T-cell (primary cell): ENCODE data around the gene BIVM. TPM values are rescaled to one million over a fixed set of nuclear protein-coding genes. Genes with fewer than 3 reads are reported as not detected.

Experiments
- ATAC-seq, 4 experiments: fragments of 200-7000 bp in 3 of 4; fragments of 150-1000 bp in 1 of 4; cut with Tn5 transposase; replicated peaks in 1 of 4; 1 replicate in 3 of 4; 2 replicates in 1 of 4; pipeline ENCODE4 v1.10.0; 2021; ENCODE audit warnings: moderate library complexity in 3 of 4, mild to moderate bottlenecking in 2 of 4, moderate number of reproducible peaks in 1 of 4
- CTCF ChIA-PET, 2 donors: fragments of 300-600 bp; sonication (Branson Sonifier 250); formaldehyde crosslinking; loops; one replicate each; lab custom pipeline; 2022; ENCODE audit warnings: antibody characterized with exemption in 2 of 2; lab: Charles Lee
- POLR2A ChIA-PET, 2 donors: fragments of 300-600 bp; sonication (Branson Sonifier 250); formaldehyde crosslinking; loops; one replicate each; lab custom pipeline; 2022; ENCODE audit warnings: antibody characterized with exemption in 2 of 2; lab: Charles Lee
- DNase-seq, 35 experiments: peaks; one replicate each; pipeline versions ENCODE4 v3.0.0 to v3.0.0-alpha.2; 2013 to 2023
- H3K27ac ChIP-seq: one replicate; pipeline ENCODE4 v1.5.1; 2013; ENCODE audit warnings: low read length
- H3K27me3 ChIP-seq, 2 experiments: replicated peaks in 1 of 2; 1 replicate in 1 of 2; 2 replicates in 1 of 2; pipeline versions ENCODE4 v1.6.1 to v1.7.0; 2013; ENCODE audit warnings: low read length in 1 of 2, mixed read lengths in 1 of 2; ENCODE audit not compliant: control insufficient read depth in 2 of 2, insufficient read depth in 2 of 2; ENCODE audit errors: extremely low read depth in 1 of 2
- H3K36me3 ChIP-seq, 2 donors: 1 replicate in 1 of 2; 2 replicates in 1 of 2; pipeline versions ENCODE4 v1.6.1 to v1.7.0; 2013; ENCODE audit warnings: low read length in 1 of 2; ENCODE audit not compliant: control insufficient read depth in 2 of 2, insufficient read depth in 1 of 2; ENCODE audit errors: extremely low read depth in 1 of 2
- H3K4me1 ChIP-seq, 2 experiments: 1 replicate in 1 of 2; 2 replicates in 1 of 2; pipeline versions ENCODE4 v1.6.1 to v1.7.0; 2013; ENCODE audit warnings: low read length in 2 of 2, mixed read lengths in 1 of 2; ENCODE audit not compliant: insufficient read depth in 2 of 2, control insufficient read depth in 1 of 2; ENCODE audit errors: extremely low read depth in 1 of 2
- H3K4me3 ChIP-seq, 2 donors: 1 replicate in 1 of 2; 2 replicates in 1 of 2; pipeline versions ENCODE4 v1.5.1 to v1.7.0; 2013; ENCODE audit warnings: mild to moderate bottlenecking in 2 of 2, low read length in 1 of 2, moderate library complexity in 1 of 2; ENCODE audit not compliant: control insufficient read depth in 1 of 2; ENCODE audit errors: extremely low read depth in 1 of 2
- H3K9me3 ChIP-seq: 2 replicates; pipeline ENCODE4 v1.7.0; 2013
- H3K27ac Mint-ChIP-seq, 2 donors: one replicate each; pipeline ENCODE4 v1.8.0; 2020 to 2021; ENCODE audit warnings: mild to moderate bottlenecking in 2 of 2, mixed read lengths in 2 of 2
- H3K27me3 Mint-ChIP-seq, 2 donors: one replicate each; pipeline ENCODE4 v1.8.0; 2021 to 2022; ENCODE audit warnings: mixed read lengths in 2 of 2
- H3K36me3 Mint-ChIP-seq: one replicate; pipeline ENCODE4 v1.8.0; 2021; ENCODE audit warnings: mixed read lengths
- H3K4me1 Mint-ChIP-seq, 3 donors: one replicate each; pipeline ENCODE4 v1.8.0; 2020 to 2022; ENCODE audit warnings: mixed read lengths in 3 of 3, mild to moderate bottlenecking in 1 of 3
- H3K4me3 Mint-ChIP-seq, 3 donors: one replicate each; pipeline ENCODE4 v1.8.0; 2020 to 2022; ENCODE audit warnings: mild to moderate bottlenecking in 3 of 3, mixed read lengths in 3 of 3, moderate library complexity in 3 of 3
- H3K9me3 Mint-ChIP-seq, 3 donors: one replicate each; pipeline ENCODE4 v1.8.0; 2020 to 2022; ENCODE audit warnings: mixed read lengths in 3 of 3
- WGBS: methylation state at CpG from one replicate; pipeline ENCODE4 v1.1.5; 2013; ENCODE audit warnings: missing lambda C conversion rate; ENCODE audit not compliant: insufficient coverage; 5-methylcytosine and 5-hydroxymethylcytosine counted together
- total RNA-seq, 35 experiments: library from RNA in 6 of 35; stranded (reverse) in 6 of 35; fragments of 120-200 nt in 1 of 35; gene quantifications; one replicate each; pipeline versions ENCODE4 v1.2.1 to v1.2.4 and lab custom pipeline; 2013 to 2026

Gene BIVM
- total RNA-seq, 5 donors from 2014 or later (not counting 1 experiment from before 2014, with no cell fraction given): 6.2 to 15.6 (median 9.3) TPM

GRCh38 chr13:102768909-102769308 is 30.0 kb upstream of the BIVM start:
- no CpG with 5 or more reads among the region's 2 CpGs for WGBS
- H3K9me3 Mint-ChIP-seq: no peaks in the 10 kb centered on the region
- H3K27ac Mint-ChIP-seq: no peak overlapping the region
- H3K9me3 ChIP-seq: no peaks in the 10 kb centered on the region
- H3K27me3 Mint-ChIP-seq: no peaks in the 10 kb centered on the region
- CTCF ChIA-PET: no interaction called here
- POLR2A ChIA-PET: no interaction called here
- DNase-seq (no peak), ATAC-seq (no peak)
- no peak overlapping the region for H3K4me3 ChIP-seq
- no peaks in the 10 kb centered on the region for H3K27me3 ChIP-seq
- no peaks in the 10 kb centered on the region for H3K36me3 ChIP-seq
- no peak overlapping the region for H3K27ac ChIP-seq
- peaks cover 0 to 13% of the 10 kb centered on the region in 2 experiments for H3K4me1 ChIP-seq
- no peak overlapping the region for H3K4me3 Mint-ChIP-seq
- H3K36me3 Mint-ChIP-seq: peaks cover 6% of the 10 kb centered on the region
- H3K4me1 Mint-ChIP-seq: peaks cover 13 to 34% (median 34%) of the 10 kb centered on the region in 3 donors

DNA sequence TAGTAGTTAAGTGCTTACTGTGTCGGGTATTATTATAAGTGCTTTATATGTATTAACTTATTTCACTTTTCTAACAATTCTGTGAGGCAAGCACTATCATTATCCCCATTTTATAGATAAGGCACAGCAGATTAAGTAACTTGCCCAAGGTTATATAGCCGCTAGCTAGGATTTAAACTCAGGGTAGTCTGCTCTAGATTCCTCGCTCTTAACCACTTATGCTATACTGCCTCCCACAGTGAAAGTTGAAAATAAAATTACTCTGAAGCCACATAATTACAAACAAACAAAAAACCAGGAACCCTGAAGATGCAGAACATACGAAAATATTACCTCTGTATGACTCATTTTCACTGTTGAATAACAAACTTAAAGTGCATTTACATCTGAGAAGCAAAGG is 29.2 kb upstream of the BIVM start:
- no peaks in the 10 kb centered on the region for H3K9me3 Mint-ChIP-seq
- ATAC-seq (no peak), DNase-seq (no peak)
- H3K9me3 ChIP-seq: no peaks in the 10 kb centered on the region
- peaks cover 21 to 42% (median 41%) of the 10 kb centered on the region in 3 donors for H3K4me1 Mint-ChIP-seq
- H3K27ac Mint-ChIP-seq: peak overlapping the region in 1 of 2 donors; percentile 34
- H3K4me3 ChIP-seq: no peak overlapping the region
- no peak overlapping the region for H3K4me3 Mint-ChIP-seq
- ChIA-PET POLR2A (no interaction called here), CTCF (no interaction called here)
- peaks cover 0 to 19% of the 10 kb centered on the region in 2 experiments for H3K4me1 ChIP-seq
- no peaks in the 10 kb centered on the region for H3K36me3 ChIP-seq
- H3K36me3 Mint-ChIP-seq: peaks cover 6% of the 10 kb centered on the region
- 100% methylated on average over 2 of the region's 4 CpGs for WGBS
- no peak overlapping the region for H3K27ac ChIP-seq
- H3K27me3 Mint-ChIP-seq: no peaks in the 10 kb centered on the region
- no peaks in the 10 kb centered on the region for H3K27me3 ChIP-seq

- POLR2A ChIA-PET: interaction anchor here in 1 of 2 donors (0.6 kb wide), 1 partner anchor 127 kb away, joined by 3 read pairs; no protein-coding TSS in a partner anchor
- DNase-seq: no peak
- H3K4me3 Mint-ChIP-seq: no peak overlapping the region
- CTCF ChIA-PET: no interaction called here
- ATAC-seq: no peak
- H3K9me3 Mint-ChIP-seq: no peaks in the 10 kb centered on the region
- no peak overlapping the region for H3K4me3 ChIP-seq
- 100% methylated on average over 1 of the region's 2 CpGs for WGBS
- H3K4me1 Mint-ChIP-seq: peaks cover 21 to 45% (median 43%) of the 10 kb centered on the region in 3 donors
- no peaks in the 10 kb centered on the region for H3K9me3 ChIP-seq
- no peaks in the 10 kb centered on the region for H3K36me3 ChIP-seq
- no peak overlapping the region for H3K27ac ChIP-seq
- H3K4me1 ChIP-seq: peaks cover 0 to 19% of the 10 kb centered on the region in 2 experiments
- H3K27me3 Mint-ChIP-seq: no peaks in the 10 kb centered on the region
- no peak overlapping the region for H3K27ac Mint-ChIP-seq
- no peaks in the 10 kb centered on the region for H3K27me3 ChIP-seq
- peaks cover 6% of the 10 kb centered on the region for H3K36me3 Mint-ChIP-seq
Observed at GRCh38 chr13:102770435-102770834, 28.5 kb upstream of the BIVM start.

DNA sequence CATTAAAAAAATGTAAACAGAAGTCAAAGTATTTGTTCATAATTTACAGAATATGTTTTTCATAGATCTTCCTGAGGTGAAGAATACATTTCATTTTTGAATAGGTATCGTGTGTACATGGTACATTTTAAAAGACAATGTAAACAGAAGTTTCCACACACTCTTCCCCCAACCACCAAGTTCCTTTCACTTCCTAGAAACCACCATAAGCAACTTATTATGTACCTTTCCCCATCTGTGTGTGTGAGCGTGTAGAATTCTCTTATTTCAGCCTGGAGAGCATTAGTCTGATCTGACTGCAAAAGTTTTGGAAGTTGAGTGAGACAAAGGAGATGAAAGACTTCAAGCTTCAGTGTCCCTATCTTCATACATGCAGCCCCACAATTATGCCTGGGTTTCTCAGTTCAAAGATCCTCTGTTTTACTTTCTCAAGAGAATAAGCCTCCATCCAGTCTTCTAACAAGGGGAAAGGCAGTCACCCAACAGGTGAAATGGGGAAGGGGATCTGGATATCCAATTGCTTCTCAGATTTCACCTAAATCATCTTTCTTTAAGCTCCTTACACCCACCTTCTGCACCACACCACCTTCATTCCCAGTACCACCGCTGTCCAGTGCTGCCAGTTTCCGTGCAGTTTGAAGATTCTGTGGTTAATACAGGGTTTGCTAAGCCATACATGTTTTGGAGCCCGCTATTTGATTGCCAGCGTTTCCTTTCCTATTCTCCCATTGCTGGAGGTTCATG is 27.4 kb upstream of the BIVM start:
- Mint-ChIP-seq H3K4me3 (peak overlapping the region; percentile 7 to 89 (median 88)), H3K36me3 (peaks cover 5% of the 10 kb centered on the region), H3K27me3 (no peaks in the 10 kb centered on the region), H3K9me3 (no peaks in the 10 kb centered on the region), H3K4me1 (peaks cover 21 to 45% (median 43%) of the 10 kb centered on the region in 3 donors), H3K27ac (peak overlapping the region in 1 of 2 donors; percentile 17)
- no CpG with 5 or more reads among the region's 6 CpGs for WGBS
- no peaks in the 10 kb centered on the region for H3K9me3 ChIP-seq
- H3K36me3 ChIP-seq: no peaks in the 10 kb centered on the region
- no peak for DNase-seq
- ChIA-PET POLR2A (interaction anchor here (0.5 to 0.6 kb wide), 3 partner anchors 93 to 186 kb away, joined by 3 to 5 read pairs (median 4); no protein-coding TSS in a partner anchor), CTCF (no interaction called here)
- H3K27ac ChIP-seq: no peak overlapping the region
- no peak overlapping the region for H3K4me3 ChIP-seq
- no peak for ATAC-seq
- peaks cover 0 to 19% of the 10 kb centered on the region in 2 experiments for H3K4me1 ChIP-seq
- no peaks in the 10 kb centered on the region for H3K27me3 ChIP-seq

DNA sequence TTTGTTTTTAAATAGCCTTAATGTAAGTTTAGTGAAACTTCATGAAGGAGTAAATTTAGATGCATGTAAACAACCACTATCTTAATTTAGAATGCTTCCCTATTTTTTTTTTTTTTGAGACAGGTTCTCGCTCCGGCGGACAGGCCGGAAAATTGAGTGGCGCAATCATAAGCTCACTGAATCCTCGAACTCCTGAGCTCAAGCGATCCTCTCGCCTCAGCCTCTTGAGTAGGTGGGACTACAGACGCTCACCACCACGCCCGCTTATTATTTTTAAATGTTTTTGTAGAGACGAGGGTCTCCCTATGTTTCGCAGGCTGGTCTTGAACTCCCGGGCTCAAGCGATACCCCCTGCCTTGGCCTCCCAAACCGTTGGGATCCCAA is 26.9 kb upstream of the BIVM start:
- Histone ChIP-seq H3K4me1 (peaks cover 0 to 19% of the 10 kb centered on the region in 2 experiments), H3K27ac (no peak overlapping the region), H3K36me3 (no peaks in the 10 kb centered on the region), H3K4me3 (no peak overlapping the region), H3K9me3 (no peaks in the 10 kb centered on the region), H3K27me3 (no peaks in the 10 kb centered on the region)
- Mint-ChIP-seq H3K4me1 (peaks cover 21 to 45% (median 43%) of the 10 kb centered on the region in 3 donors), H3K9me3 (no peaks in the 10 kb centered on the region), H3K36me3 (no peaks in the 10 kb centered on the region), H3K27me3 (no peaks in the 10 kb centered on the region), H3K27ac (no peak overlapping the region), H3K4me3 (peak overlapping the region; percentile 88 to 94 (median 89))
- ChIA-PET POLR2A (interaction anchor here in 1 of 2 donors (0.6 kb wide), 2 partner anchors 41 to 58 kb away, joined by 3 read pairs; no protein-coding TSS in a partner anchor), CTCF (interaction anchor here in 1 of 2 donors (0.7 kb wide), 1 partner anchor 19 kb away, joined by 3 read pairs; no protein-coding TSS in a partner anchor)
- no peak for ATAC-seq
- 98% methylated on average over 6 of the region's 16 CpGs for WGBS
- no peak for DNase-seq

GRCh38 chr13:102773441-102774213 is 25.3 kb upstream of the BIVM start, which contains the start of gene TEX30:
TEX30 (minus strand) TSS chr13:102773786; CDS start chr13:102770026, 3,760 bp downstream.
- peaks cover 2 to 19% of the 10 kb centered on the region in 2 experiments for H3K4me1 ChIP-seq
- no peaks in the 10 kb centered on the region for H3K27me3 ChIP-seq
- no peaks in the 10 kb centered on the region for H3K36me3 ChIP-seq
- peak within 1 kb of the TSS; percentile 85 to 91 for H3K4me3 ChIP-seq
- no peaks in the 10 kb centered on the region for H3K9me3 ChIP-seq
- peak; percentile 96 to 98 (median 97) for ATAC-seq
- H3K27me3 Mint-ChIP-seq: no peaks in the 10 kb centered on the region
- ChIA-PET CTCF (interaction anchor here (0.9 to 1.3 kb wide), 3 partner anchors 26 to 181 kb away, joined by 4 to 6 read pairs (median 6); no protein-coding TSS in a partner anchor), POLR2A (interaction anchor here (0.6 to 1.3 kb wide), 4 partner anchors 25 to 72 kb away, joined by 3 to 10 read pairs (median 4); partner anchors contain the start of gene ERCC5 (in 1 of the 2))
- no peaks in the 10 kb centered on the region for H3K9me3 Mint-ChIP-seq
- H3K4me1 Mint-ChIP-seq: peaks cover 22 to 49% (median 47%) of the 10 kb centered on the region in 3 donors
- H3K4me3 Mint-ChIP-seq: peak within 1 kb of the TSS; percentile 88 to 94 (median 89)
- WGBS: 3% methylated on average over 85 of the region's 85 CpGs
- peak within 1 kb of the TSS; percentile 89 to 92 for H3K27ac Mint-ChIP-seq
- H3K36me3 Mint-ChIP-seq: no peaks in the 10 kb centered on the region
- H3K27ac ChIP-seq: peak within 1 kb of the TSS; percentile 82
- peak; percentile 72 to 94 (median 82) for DNase-seq
